Astrocyte (in vitro differentiated cells and primary cell): ENCODE data around the gene SH2B2. TPM values are rescaled to one million over a fixed set of nuclear protein-coding genes. Genes with fewer than 3 reads are reported as not detected.

ENCODE experiments used
- DNase-seq: peaks from one replicate; pipeline ENCODE4 v3.0.0-alpha.2; 2010; ENCODE audit warnings: low read depth
- FAIRE-seq: peaks from 2 replicates; lab custom pipeline; 2011; peaks lifted over from hg19 to GRCh38; lab: Jason Lieb, UNC
- H2AFZ ChIP-seq: 2 replicates; pipeline ENCODE4 v1.6.0; 2012; ENCODE audit warnings: low read depth, low read length, inconsistent platforms
- H3K27ac ChIP-seq: 2 replicates; pipeline ENCODE4 v1.5.1; 2011; ENCODE audit warnings: low read depth, low read length, inconsistent platforms
- H3K27me3 ChIP-seq: 2 replicates; pipeline ENCODE4 v1.6.0; 2011; ENCODE audit warnings: low read length, inconsistent platforms; ENCODE audit not compliant: insufficient read depth
- H3K36me3 ChIP-seq: 2 replicates; pipeline ENCODE4 v1.5.1; 2011; ENCODE audit warnings: low read length, inconsistent platforms; ENCODE audit not compliant: insufficient read depth
- H3K4me1 ChIP-seq: 2 replicates; pipeline ENCODE4 v1.5.1; 2011; ENCODE audit warnings: low read length, inconsistent platforms; ENCODE audit not compliant: insufficient read depth
- H3K4me2 ChIP-seq: 2 replicates; pipeline ENCODE4 v1.6.0; 2012; ENCODE audit warnings: low read length, inconsistent platforms
- H3K4me3 ChIP-seq: 2 replicates; pipeline ENCODE4 v1.5.1; 2011; ENCODE audit warnings: low read depth, mild to moderate bottlenecking, low read length, inconsistent platforms; ENCODE audit not compliant: insufficient read depth
- H3K79me2 ChIP-seq: 2 replicates; pipeline ENCODE4 v1.6.0; 2012; ENCODE audit warnings: mild to moderate bottlenecking, low read length, inconsistent platforms; ENCODE audit not compliant: insufficient read depth
- H3K9ac ChIP-seq: 2 replicates; pipeline ENCODE4 v1.6.0; 2012; ENCODE audit warnings: mild to moderate bottlenecking, low read length, inconsistent platforms
- H3K9me3 ChIP-seq: 2 replicates; pipeline ENCODE4 v1.5.1; 2012; ENCODE audit warnings: low read depth, mild to moderate bottlenecking, low read length, inconsistent platforms; ENCODE audit not compliant: insufficient read depth
- H4K20me1 ChIP-seq: 2 replicates; pipeline ENCODE4 v1.6.0; 2012; ENCODE audit warnings: low read length, inconsistent platforms; ENCODE audit not compliant: insufficient read depth
- H3K27ac Mint-ChIP-seq: one replicate; pipeline ENCODE4 v1.8.0; 2021; ENCODE audit warnings: mild to moderate bottlenecking, mixed read lengths; ENCODE audit not compliant: unreplicated experiment
- H3K27me3 Mint-ChIP-seq: one replicate; pipeline ENCODE4 v1.8.0; 2021; ENCODE audit warnings: low read depth, mixed read lengths; ENCODE audit not compliant: unreplicated experiment
- H3K36me3 Mint-ChIP-seq: one replicate; pipeline ENCODE4 v1.8.0; 2021; ENCODE audit warnings: low read depth, mixed read lengths; ENCODE audit not compliant: unreplicated experiment
- H3K4me1 Mint-ChIP-seq: one replicate; pipeline ENCODE4 v1.8.0; 2021; ENCODE audit warnings: low read depth, mixed read lengths; ENCODE audit not compliant: unreplicated experiment
- H3K4me3 Mint-ChIP-seq: one replicate; pipeline ENCODE4 v1.8.0; 2021; ENCODE audit warnings: mild to moderate bottlenecking, moderate library complexity, mixed read lengths; ENCODE audit not compliant: unreplicated experiment
- H3K9me3 Mint-ChIP-seq: one replicate; pipeline ENCODE4 v1.8.0; 2021; ENCODE audit warnings: mild to moderate bottlenecking, mixed read lengths; ENCODE audit not compliant: unreplicated experiment
- EZH2 ChIP-seq: IDR thresholded peaks from 2 replicates; pipeline ENCODE4 v1.6.1; 2012; ENCODE audit warnings: mild to moderate bottlenecking, low read length, inconsistent platforms; ENCODE audit not compliant: insufficient read depth
- total RNA-seq: library from RNA; stranded (reverse); gene quantifications from 2 replicates; pipeline ENCODE4 v1.2.1, GENCODE V29; 2021
- TF ChIP-seq, protein P1 (sequence below): IDR thresholded peaks from 2 replicates; pipeline ENCODE4 v1.5.1; 2011; ENCODE audit warnings: low read depth, mild to moderate bottlenecking, inconsistent platforms, low read length, moderate library complexity; ENCODE audit not compliant: insufficient read depth

SH2B2 gene
- total RNA-seq, 1 donor from 2014 or later: 5.6 TPM

DNA sequence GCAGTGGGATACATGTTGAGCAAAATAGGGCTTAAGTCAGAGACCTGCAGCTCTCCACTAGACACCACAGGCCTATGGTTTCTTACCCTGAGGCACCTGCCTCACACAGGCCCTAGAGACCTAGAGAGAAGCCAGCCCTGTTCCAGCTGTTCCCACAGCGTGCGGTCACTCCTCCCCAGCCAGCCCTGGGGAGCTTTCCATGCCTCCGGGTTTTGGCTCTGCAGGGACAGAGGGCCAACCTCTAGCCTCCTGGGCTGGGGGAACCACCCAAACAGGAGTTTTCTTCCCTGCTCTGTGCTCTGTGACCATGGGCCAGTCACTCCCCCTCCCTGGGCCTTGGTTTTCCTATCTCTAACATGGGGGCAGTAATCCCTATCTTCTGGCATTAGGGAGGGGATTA lies 33.0 kb downstream of the SH2B2 start:
- Histone ChIP-seq H3K4me2 (no peak overlapping the region), H3K9me3 (no peaks in the 10 kb centered on the region), H2AFZ (no peak overlapping the region), H3K9ac (no peak overlapping the region), H3K79me2 (no peaks in the 10 kb centered on the region), H3K4me3 (no peak overlapping the region), H3K36me3 (no peaks in the 10 kb centered on the region), H3K27me3 (no peaks in the 10 kb centered on the region), H4K20me1 (no peaks in the 10 kb centered on the region), H3K4me1 (no peaks in the 10 kb centered on the region), H3K27ac (no peak overlapping the region)
- Mint-ChIP-seq H3K36me3 (peaks cover 3% of the 10 kb centered on the region), H3K9me3 (peaks cover 2% of the 10 kb centered on the region), H3K27ac (no peak overlapping the region), H3K4me3 (no peak overlapping the region), H3K27me3 (peaks cover 13% of the 10 kb centered on the region), H3K4me1 (no peaks in the 10 kb centered on the region)
- DNase-seq (no peak), FAIRE-seq (no peak)
- TF ChIP-seq, protein P1, sequence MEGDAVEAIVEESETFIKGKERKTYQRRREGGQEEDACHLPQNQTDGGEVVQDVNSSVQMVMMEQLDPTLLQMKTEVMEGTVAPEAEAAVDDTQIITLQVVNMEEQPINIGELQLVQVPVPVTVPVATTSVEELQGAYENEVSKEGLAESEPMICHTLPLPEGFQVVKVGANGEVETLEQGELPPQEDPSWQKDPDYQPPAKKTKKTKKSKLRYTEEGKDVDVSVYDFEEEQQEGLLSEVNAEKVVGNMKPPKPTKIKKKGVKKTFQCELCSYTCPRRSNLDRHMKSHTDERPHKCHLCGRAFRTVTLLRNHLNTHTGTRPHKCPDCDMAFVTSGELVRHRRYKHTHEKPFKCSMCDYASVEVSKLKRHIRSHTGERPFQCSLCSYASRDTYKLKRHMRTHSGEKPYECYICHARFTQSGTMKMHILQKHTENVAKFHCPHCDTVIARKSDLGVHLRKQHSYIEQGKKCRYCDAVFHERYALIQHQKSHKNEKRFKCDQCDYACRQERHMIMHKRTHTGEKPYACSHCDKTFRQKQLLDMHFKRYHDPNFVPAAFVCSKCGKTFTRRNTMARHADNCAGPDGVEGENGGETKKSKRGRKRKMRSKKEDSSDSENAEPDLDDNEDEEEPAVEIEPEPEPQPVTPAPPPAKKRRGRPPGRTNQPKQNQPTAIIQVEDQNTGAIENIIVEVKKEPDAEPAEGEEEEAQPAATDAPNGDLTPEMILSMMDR: no peak
- no peak for TF ChIP-seq EZH2

DNA sequence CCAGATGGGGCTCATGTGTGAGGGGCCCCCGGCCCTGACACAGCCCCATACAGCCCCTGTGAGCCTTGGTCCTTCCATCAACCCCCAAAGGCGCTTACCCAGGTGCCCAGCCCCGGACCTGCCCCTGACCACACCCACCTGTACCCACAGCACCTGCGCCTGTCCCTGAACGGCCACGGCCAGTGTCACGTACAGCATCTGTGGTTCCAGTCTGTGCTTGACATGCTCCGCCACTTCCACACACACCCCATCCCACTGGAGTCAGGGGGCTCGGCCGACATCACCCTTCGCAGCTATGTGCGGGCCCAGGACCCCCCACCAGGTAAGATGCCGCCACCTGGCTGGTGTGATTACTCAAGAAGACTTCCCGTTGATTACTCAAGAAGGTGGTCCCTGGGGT lies 33.5 kb downstream of the SH2B2 start:
- H3K4me3 ChIP-seq: no peak overlapping the region
- peaks cover 13% of the 10 kb centered on the region for H3K27me3 Mint-ChIP-seq
- no peak overlapping the region for H3K4me2 ChIP-seq
- no peak for FAIRE-seq
- no peak overlapping the region for H3K27ac ChIP-seq
- no peaks in the 10 kb centered on the region for H3K36me3 ChIP-seq
- H3K79me2 ChIP-seq: no peaks in the 10 kb centered on the region
- TF ChIP-seq, protein P1: no peak
- no peak for TF ChIP-seq EZH2
- no peak for DNase-seq
- no peak overlapping the region for H3K9ac ChIP-seq
- no peaks in the 10 kb centered on the region for H3K4me1 ChIP-seq
- H3K9me3 ChIP-seq: no peaks in the 10 kb centered on the region
- H3K27ac Mint-ChIP-seq: no peak overlapping the region
- H3K36me3 Mint-ChIP-seq: peaks cover 3% of the 10 kb centered on the region
- no peak overlapping the region for H2AFZ ChIP-seq
- H3K4me3 Mint-ChIP-seq: no peak overlapping the region
- H3K27me3 ChIP-seq: no peaks in the 10 kb centered on the region
- H4K20me1 ChIP-seq: no peaks in the 10 kb centered on the region
- no peaks in the 10 kb centered on the region for H3K4me1 Mint-ChIP-seq
- H3K9me3 Mint-ChIP-seq: peaks cover 2% of the 10 kb centered on the region

DNA sequence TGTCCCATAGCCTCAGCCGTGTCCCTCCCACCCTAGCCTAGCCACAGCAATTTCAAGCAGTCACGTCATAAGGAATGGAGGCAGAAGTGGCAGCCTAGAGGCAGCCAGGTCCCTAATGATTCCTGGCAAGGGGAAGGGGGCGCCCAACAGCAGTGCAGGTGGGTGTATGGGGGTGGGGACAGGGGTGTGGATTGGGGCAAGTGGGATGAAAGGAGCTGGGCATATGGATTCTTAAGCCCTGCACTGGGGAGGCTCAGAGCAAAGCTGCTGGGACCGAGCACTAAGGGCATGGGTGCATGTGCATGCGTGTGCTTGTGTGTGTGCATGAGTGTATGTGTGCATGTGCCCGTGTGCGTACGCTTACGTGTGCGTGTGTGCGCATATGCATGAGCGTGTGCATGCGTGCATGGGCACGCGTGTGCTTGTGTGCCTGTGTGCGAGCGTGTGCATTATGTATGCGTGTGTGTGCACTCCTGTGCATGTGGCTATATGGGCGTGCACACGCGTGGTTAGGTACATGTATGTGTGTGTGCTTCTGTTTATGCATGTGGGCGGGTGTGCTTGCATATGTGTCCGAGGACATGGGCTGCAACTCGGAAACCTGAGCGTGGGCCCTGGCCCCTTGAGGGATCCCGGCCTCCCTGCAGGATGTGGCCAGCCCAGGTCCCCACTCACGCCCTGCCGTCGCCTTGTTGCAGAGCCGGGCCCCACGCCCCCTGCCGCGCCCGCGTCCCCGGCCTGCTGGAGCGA lies 34.1 kb downstream of the SH2B2 start:
- H3K9me3 ChIP-seq: no peaks in the 10 kb centered on the region
- no peak for FAIRE-seq
- no peak overlapping the region for H3K4me3 ChIP-seq
- Mint-ChIP-seq H3K27ac (no peak overlapping the region), H3K9me3 (peaks cover 2% of the 10 kb centered on the region), H3K4me1 (no peaks in the 10 kb centered on the region), H3K36me3 (peaks cover 3% of the 10 kb centered on the region), H3K27me3 (peaks cover 13% of the 10 kb centered on the region), H3K4me3 (no peak overlapping the region)
- H4K20me1 ChIP-seq: no peaks in the 10 kb centered on the region
- no peaks in the 10 kb centered on the region for H3K79me2 ChIP-seq
- no peak overlapping the region for H3K9ac ChIP-seq
- no peak overlapping the region for H2AFZ ChIP-seq
- TF ChIP-seq, protein P1: no peak
- TF ChIP-seq EZH2: no peak
- H3K4me2 ChIP-seq: no peak overlapping the region
- H3K4me1 ChIP-seq: no peaks in the 10 kb centered on the region
- no peaks in the 10 kb centered on the region for H3K36me3 ChIP-seq
- no peak for DNase-seq
- no peak overlapping the region for H3K27ac ChIP-seq
- no peaks in the 10 kb centered on the region for H3K27me3 ChIP-seq
